HUES6 (cell line): ENCODE measurements around the gene TLR9.

Source experiments
- H3K27ac ChIP-seq: 2 replicates; pipeline ENCODE4 v1.7.0; 2013; ENCODE audit warnings: low read depth, mild to moderate bottlenecking, low read length, inconsistent platforms
- H3K27me3 ChIP-seq: 2 replicates; pipeline ENCODE4 v1.6.1; 2013; ENCODE audit warnings: low read length; ENCODE audit not compliant: control insufficient read depth, insufficient read depth
- H3K36me3 ChIP-seq: 2 replicates; pipeline ENCODE4 v1.6.1; 2013; ENCODE audit warnings: low read length; ENCODE audit not compliant: control insufficient read depth, insufficient read depth
- H3K4me1 ChIP-seq: 2 replicates; pipeline ENCODE4 v1.6.1; 2013; ENCODE audit warnings: low read length; ENCODE audit not compliant: control insufficient read depth, insufficient read depth
- H3K4me3 ChIP-seq: 2 replicates; pipeline ENCODE4 v1.5.1; 2013; ENCODE audit warnings: low read depth, low read length
- H3K9ac ChIP-seq: one replicate; pipeline ENCODE4 v1.6.1; 2013; ENCODE audit warnings: mild to moderate bottlenecking, low read length
- H3K9me3 ChIP-seq: 2 replicates; pipeline ENCODE4 v1.6.1; 2013; ENCODE audit warnings: low read depth, low read length; ENCODE audit not compliant: control insufficient read depth, insufficient read depth

Gene TLR9

GRCh38 chr3:52230889-52231499 lies 5.5 kb upstream of the TLR9 start:
- Histone ChIP-seq H3K27ac (no peak overlapping the region), H3K9ac (no peak overlapping the region), H3K4me3 (no peak overlapping the region), H3K36me3 (peaks cover 44% of the 10 kb centered on the region), H3K9me3 (no peaks in the 10 kb centered on the region), H3K27me3 (no peaks in the 10 kb centered on the region), H3K4me1 (peaks cover 4% of the 10 kb centered on the region; the same call in 1 of the 2 replicates)

GRCh38 chr3:52230461-52230860 lies 5.0 kb upstream of the TLR9 start:
- H3K27ac ChIP-seq = no peak overlapping the region
- H3K27me3 ChIP-seq = no peaks in the 10 kb centered on the region
- H3K36me3 ChIP-seq = peaks cover 42% of the 10 kb centered on the region
- H3K9ac ChIP-seq = no peak overlapping the region
- no peak overlapping the region for H3K4me3 ChIP-seq
- H3K4me1 ChIP-seq = peaks cover 8% of the 10 kb centered on the region; the same call in 1 of the 2 replicates
- no peaks in the 10 kb centered on the region for H3K9me3 ChIP-seq

GRCh38 chr3:52229656-52230055 lies 4.2 kb upstream of the TLR9 start:
- Histone ChIP-seq H3K9me3 (no peaks in the 10 kb centered on the region), H3K36me3 (peaks cover 37% of the 10 kb centered on the region), H3K4me3 (no peak overlapping the region), H3K9ac (no peak overlapping the region), H3K4me1 (peaks cover 8% of the 10 kb centered on the region; the same call in 1 of the 2 replicates), H3K27me3 (no peaks in the 10 kb centered on the region), H3K27ac (no peak overlapping the region)

- peaks cover 29% of the 10 kb centered on the region for H3K36me3 ChIP-seq
- H3K27ac ChIP-seq = no peak overlapping the region
- no peak overlapping the region for H3K9ac ChIP-seq
These were observed 3.4 kb upstream of the TLR9 start for GRCh38 chr3:52228751-52229291.

GRCh38 chr3:52228266-52228665 lies 2.8 kb upstream of the TLR9 start:
- Histone ChIP-seq H3K27ac (no peak overlapping the region), H3K36me3 (peaks cover 29% of the 10 kb centered on the region), H3K27me3 (no peaks in the 10 kb centered on the region), H3K9ac (no peak overlapping the region), H3K9me3 (no peaks in the 10 kb centered on the region), H3K4me1 (peaks cover 8% of the 10 kb centered on the region; the same call in 1 of the 2 replicates), H3K4me3 (no peak overlapping the region)

More at GRCh38 chr3:52228751-52229291, 3.4 kb upstream of the TLR9 start:
- peaks cover 8% of the 10 kb centered on the region; the same call in 1 of the 2 replicates for H3K4me1 ChIP-seq
- no peak overlapping the region for H3K4me3 ChIP-seq
- H3K9me3 ChIP-seq = no peaks in the 10 kb centered on the region
- no peaks in the 10 kb centered on the region for H3K27me3 ChIP-seq

DNA sequence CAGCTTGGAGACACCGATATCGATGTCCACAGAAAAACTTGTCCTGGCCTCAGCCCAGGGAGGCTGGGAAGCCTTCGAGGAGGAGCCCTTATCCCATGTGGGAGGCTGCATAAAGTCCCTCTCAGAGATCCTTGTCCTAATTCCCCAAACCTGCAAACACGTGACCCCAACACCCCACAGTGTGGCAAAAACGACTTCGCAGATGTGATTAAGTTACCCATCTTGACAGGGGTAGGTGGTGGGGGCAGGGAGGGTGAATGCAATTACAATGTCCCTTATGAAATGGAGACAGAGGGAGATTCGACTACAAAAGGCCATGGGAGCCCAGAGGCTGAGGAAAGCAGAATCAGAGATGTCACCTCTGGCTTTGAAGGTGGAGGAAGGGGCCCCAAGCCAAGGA lies 2.3 kb upstream of the TLR9 start:
- no peak overlapping the region for H3K9ac ChIP-seq
- H3K4me3 ChIP-seq = no peak overlapping the region
- no peak overlapping the region for H3K27ac ChIP-seq
- no peaks in the 10 kb centered on the region for H3K27me3 ChIP-seq
- peaks cover 29% of the 10 kb centered on the region for H3K36me3 ChIP-seq
- H3K4me1 ChIP-seq = peaks cover 8% of the 10 kb centered on the region; the same call in 1 of the 2 replicates
- no peaks in the 10 kb centered on the region for H3K9me3 ChIP-seq

GRCh38 chr3:52227117-52227516 lies 1.7 kb upstream of the TLR9 start:
- Histone ChIP-seq H3K9me3 (no peaks in the 10 kb centered on the region), H3K27me3 (no peaks in the 10 kb centered on the region), H3K4me3 (no peak overlapping the region), H3K4me1 (peaks cover 8% of the 10 kb centered on the region; the same call in 1 of the 2 replicates), H3K36me3 (peaks cover 29% of the 10 kb centered on the region), H3K27ac (no peak overlapping the region), H3K9ac (no peak overlapping the region)

DNA sequence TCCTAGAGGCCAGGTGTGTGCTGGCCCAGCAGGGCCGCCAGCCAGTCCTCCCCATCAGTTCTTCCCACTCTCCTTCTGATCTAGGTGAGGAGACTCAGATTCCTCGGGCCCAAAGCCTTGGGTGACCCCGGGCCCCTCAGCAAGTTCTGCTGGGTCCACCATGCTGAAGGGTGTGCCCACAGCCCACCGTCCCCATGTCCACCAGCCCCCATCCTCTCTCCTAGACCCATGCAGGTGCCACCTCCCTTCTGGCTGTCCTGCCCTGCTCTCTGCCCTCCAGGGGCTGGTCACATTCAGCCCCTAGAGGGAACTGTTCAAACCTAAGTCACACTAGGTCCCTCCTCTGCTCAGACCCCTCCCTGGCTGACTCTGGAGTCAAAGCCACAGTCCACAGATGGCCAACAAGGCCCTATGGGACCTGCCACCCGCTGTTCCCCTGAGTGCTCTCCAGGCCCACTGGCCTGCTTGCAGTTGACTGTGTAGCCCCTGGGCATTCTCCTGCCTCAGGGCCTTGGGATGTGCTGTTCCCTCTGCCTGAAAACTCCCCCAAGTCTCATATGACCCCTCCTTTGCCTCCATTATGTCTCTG lies 878 bp upstream of the TLR9 start:
- H3K4me3 ChIP-seq = no peak overlapping the region
- no peaks in the 10 kb centered on the region for H3K27me3 ChIP-seq
- no peaks in the 10 kb centered on the region for H3K9me3 ChIP-seq
- no peak overlapping the region for H3K9ac ChIP-seq
- no peak overlapping the region for H3K27ac ChIP-seq
- peaks cover 8% of the 10 kb centered on the region; the same call in 1 of the 2 replicates for H3K4me1 ChIP-seq
- H3K36me3 ChIP-seq = peaks cover 29% of the 10 kb centered on the region

DNA sequence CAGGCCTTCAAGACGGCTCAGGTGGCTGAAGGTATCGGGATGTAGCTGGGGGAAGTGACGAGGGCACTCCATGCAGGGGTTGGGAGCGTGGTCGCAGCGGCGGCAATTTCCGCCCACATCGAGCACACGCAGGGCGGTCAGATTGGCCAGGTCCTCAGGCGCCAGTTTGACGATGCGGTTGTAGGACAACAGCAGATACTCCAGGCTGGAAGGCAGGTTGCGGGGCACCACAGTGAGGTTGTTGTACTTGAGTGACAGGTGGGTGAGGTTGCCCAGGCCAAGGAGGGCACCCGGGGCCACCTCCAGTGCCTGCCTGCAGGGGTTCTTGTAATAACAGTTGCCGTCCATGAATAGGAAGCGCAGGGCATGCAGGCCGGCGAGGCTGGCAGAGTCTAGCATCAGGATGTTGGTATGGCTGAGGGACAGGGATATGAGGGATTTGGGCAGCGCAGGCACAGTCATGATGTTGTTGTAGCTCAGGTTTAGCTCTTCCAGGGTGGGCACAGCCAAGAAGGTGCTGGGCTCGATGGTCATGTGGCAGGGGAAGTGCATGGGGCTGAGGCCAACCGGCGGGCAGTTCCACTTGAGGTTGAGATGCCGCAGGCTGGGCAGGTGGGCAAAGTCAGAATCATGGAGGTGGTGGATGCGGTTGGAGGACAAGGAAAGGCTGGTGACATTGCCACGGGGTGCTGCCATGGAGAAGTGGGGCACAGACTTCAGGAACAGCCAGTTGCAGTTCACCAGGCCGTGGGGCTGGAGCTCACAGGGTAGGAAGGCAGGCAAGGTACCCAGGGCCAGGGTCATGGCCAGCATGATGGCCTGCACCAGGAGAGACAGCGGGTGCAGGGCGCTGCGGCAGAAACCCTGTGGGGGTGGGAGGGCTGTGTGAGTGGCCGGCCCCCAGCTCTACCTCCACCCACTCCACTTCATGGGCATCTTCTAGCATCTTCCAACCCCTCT lies 1.7 kb downstream of the TLR9 start:
- H3K27me3 ChIP-seq = no peaks in the 10 kb centered on the region
- peaks cover 12% of the 10 kb centered on the region; the same call in 1 of the 2 replicates for H3K4me1 ChIP-seq
- no peak overlapping the region for H3K9ac ChIP-seq
- no peak overlapping the region for H3K4me3 ChIP-seq
- H3K27ac ChIP-seq = no peak overlapping the region
- H3K9me3 ChIP-seq = no peaks in the 10 kb centered on the region
- H3K36me3 ChIP-seq = peaks cover 3% of the 10 kb centered on the region; the same call in 1 of the 2 replicates

- Histone ChIP-seq H3K36me3 (no peaks in the 10 kb centered on the region), H3K4me3 (no peak overlapping the region), H3K9me3 (no peaks in the 10 kb centered on the region), H3K27me3 (no peaks in the 10 kb centered on the region), H3K27ac (no peak overlapping the region), H3K9ac (no peak overlapping the region), H3K4me1 (peaks cover 12% of the 10 kb centered on the region; the same call in 1 of the 2 replicates)
These were observed 2.9 kb downstream of the TLR9 start for GRCh38 chr3:52222319-52223221.
